Tibial nerve (tissue), 4 donors: ENCODE results near the gene LSP1. TPM values are rescaled to one million over a fixed set of nuclear protein-coding genes. Genes with fewer than 3 reads are reported as not detected.

Experiments
- DNase-seq, 2 donors: peaks; one replicate each; pipeline ENCODE4 v3.0.0-alpha.2; 2019; ENCODE audit warnings: low spot score in 2 of 2
- H3K27ac ChIP-seq, 4 donors: fragments of 200-600 bp; sonication (generic) in 3 of 4; one replicate each; pipeline ENCODE4 v1.5.1; 2017 to 2019; ENCODE audit warnings: mild to moderate bottlenecking in 1 of 4
- H3K27me3 ChIP-seq, 2 donors: fragments of 200-600 bp; sonication (generic) in 1 of 2; one replicate each; pipeline versions ENCODE4 v1.5.1 to v1.6.0; 2017 to 2019
- H3K36me3 ChIP-seq, 3 donors: fragments of 200-600 bp; sonication (generic); one replicate each; pipeline ENCODE4 v1.5.1; 2018 to 2019
- H3K4me1 ChIP-seq, 4 donors: fragments of 200-600 bp; sonication (generic) in 3 of 4; one replicate each; pipeline ENCODE4 v1.5.1; 2017 to 2019
- H3K4me3 ChIP-seq, 4 donors: fragments of 200-600 bp; sonication (generic) in 3 of 4; one replicate each; pipeline ENCODE4 v1.5.1; 2017 to 2019; ENCODE audit warnings: mild to moderate bottlenecking in 1 of 4, moderate library complexity in 1 of 4
- H3K9me3 ChIP-seq, 4 donors: fragments of 200-600 bp; sonication (generic) in 3 of 4; one replicate each; pipeline ENCODE4 v1.5.1; 2017 to 2019
- CTCF ChIP-seq, 5 experiments: fragments of 200-600 bp in 3 of 5; fragments of 450-650 bp in 2 of 5; sonication (generic) in 3 of 5; IDR thresholded peaks; one replicate each; pipeline ENCODE4 v1.5.1; 2016 to 2019; ENCODE audit warnings: antibody characterized with exemption in 5 of 5, mild to moderate bottlenecking in 3 of 5, moderate library complexity in 2 of 5
- EP300 ChIP-seq, 2 donors: sonication (generic); formaldehyde crosslinking; IDR thresholded peaks; one replicate each; pipeline ENCODE4 v1.6.1; 2017; ENCODE audit warnings: antibody characterized with exemption in 2 of 2, mild to moderate bottlenecking in 1 of 2
- POLR2A ChIP-seq, 2 donors: fragments of 450-650 bp; IDR thresholded peaks; one replicate each; pipeline ENCODE4 v1.6.1; 2017; ENCODE audit warnings: antibody characterized with exemption in 2 of 2, mild to moderate bottlenecking in 2 of 2, moderate library complexity in 2 of 2
- WGBS, 2 donors: methylation state at CpG; one replicate each; pipeline ENCODE4 v1.1.5; 2018; 5-methylcytosine and 5-hydroxymethylcytosine counted together
- total RNA-seq, 4 donors: library from RNA; depleted of rRNA; stranded (reverse); fragments of >200 nt; gene quantifications; one replicate each; pipeline ENCODE4 v1.1.0, GENCODE V29; 2016

The LSP1 gene
- total RNA-seq, 4 donors from 2014 or later = 36.9 to 69.0 (median 50.2) TPM

DNA sequence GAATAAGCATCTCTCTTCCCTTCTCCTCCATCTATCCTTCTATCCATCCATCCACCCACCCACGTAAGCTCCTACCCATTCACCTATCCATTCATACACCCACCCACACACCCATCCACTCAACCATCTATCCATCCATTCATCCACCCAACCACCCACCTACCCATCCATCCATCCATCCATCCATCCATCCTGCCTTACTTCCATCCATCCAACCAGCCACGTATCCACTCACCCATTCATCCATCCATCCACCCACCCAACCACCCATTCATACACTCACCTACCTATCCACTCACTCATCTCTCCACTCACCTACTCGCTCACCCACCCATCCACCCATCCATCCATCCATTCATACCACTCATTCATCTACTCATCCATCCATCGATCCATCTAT, 79.8 kb downstream of the LSP1 start:
- WGBS, 2 donors = 95 to 97% methylated on average over 4 of the region's 4 CpGs
- H3K9me3 ChIP-seq = no peaks in the 10 kb centered on the region
- H3K27ac ChIP-seq = peak overlapping the region in 1 of 4 donors; percentile 68
- no peak for TF ChIP-seq EP300 (IDR thresholded peaks at IDR 0.05)
- no peak for TF ChIP-seq POLR2A (IDR thresholded peaks at IDR 0.05)
- no peak for TF ChIP-seq CTCF (IDR thresholded peaks at IDR 0.05)
- H3K4me1 ChIP-seq = peaks cover 0 to 36% (median 2%) of the 10 kb centered on the region in 4 donors
- no peak for DNase-seq
- H3K27me3 ChIP-seq = no peaks in the 10 kb centered on the region
- H3K4me3 ChIP-seq = no peak overlapping the region
- H3K36me3 ChIP-seq = no peaks in the 10 kb centered on the region

- no peaks in the 10 kb centered on the region for H3K27me3 ChIP-seq
- TF ChIP-seq EP300 (IDR thresholded peaks at IDR 0.05) (no peak), CTCF (IDR thresholded peaks at IDR 0.05) (no peak), POLR2A (IDR thresholded peaks at IDR 0.05) (no peak)
- no peaks in the 10 kb centered on the region for H3K36me3 ChIP-seq
- H3K9me3 ChIP-seq = no peaks in the 10 kb centered on the region
- H3K4me3 ChIP-seq = no peak overlapping the region
- no peak overlapping the region for H3K27ac ChIP-seq
- DNase-seq = no peak
- 73 to 81% methylated on average over 18 of the region's 18 CpGs for WGBS, 2 donors
- peaks cover 0 to 32% (median 0%) of the 10 kb centered on the region in 4 donors for H3K4me1 ChIP-seq
These were observed 80.8 kb downstream of the LSP1 start for GRCh38 chr11:1933416-1934334.

DNA sequence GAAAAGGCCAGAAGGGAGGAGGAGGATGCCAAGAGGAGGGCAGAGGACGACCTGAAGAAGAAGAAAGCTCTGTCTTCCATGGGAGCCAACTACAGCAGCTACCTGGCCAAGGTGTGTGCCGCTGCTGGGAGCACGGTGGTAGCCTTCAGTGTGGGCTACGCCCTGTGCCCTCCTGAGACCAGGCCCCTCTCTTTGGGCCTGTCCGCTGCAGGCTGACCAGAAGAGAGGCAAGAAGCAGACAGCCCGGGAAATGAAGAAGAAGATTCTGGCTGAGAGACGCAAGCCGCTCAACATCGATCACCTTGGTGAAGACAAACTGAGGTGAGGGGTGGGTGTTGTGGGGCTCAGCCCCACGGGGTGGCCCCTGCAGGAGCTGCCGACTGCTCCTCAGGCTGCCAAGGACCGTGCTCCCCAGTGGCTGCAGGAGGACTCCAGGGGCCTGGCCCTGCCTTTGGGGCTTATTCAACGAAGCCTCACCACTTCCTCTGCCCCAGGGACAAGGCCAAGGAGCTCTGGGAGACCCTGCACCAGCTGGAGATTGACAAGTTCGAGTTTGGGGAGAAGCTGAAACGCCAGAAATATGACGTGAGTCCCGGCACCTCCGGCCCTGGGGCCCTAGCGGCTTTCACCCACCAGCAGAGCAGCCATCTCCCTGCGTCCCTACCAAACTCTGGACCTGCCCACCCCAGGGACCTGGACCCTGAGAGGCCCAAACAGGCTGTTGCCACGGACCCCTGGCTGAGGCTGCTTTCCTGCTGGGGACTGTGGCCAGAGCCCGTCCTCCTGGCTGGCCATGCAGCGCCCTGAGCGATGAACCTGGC, 81.7 kb downstream of the LSP1 start:
- no peaks in the 10 kb centered on the region for H3K36me3 ChIP-seq
- peaks cover 0 to 37% (median 0%) of the 10 kb centered on the region in 4 donors for H3K4me1 ChIP-seq
- no peak overlapping the region for H3K27ac ChIP-seq
- no peaks in the 10 kb centered on the region for H3K9me3 ChIP-seq
- whole genome bisulfite sequencing, 2 donors = 77 to 79% methylated on average over 18 to 21 of the region's 24 CpGs
- H3K27me3 ChIP-seq = no peaks in the 10 kb centered on the region
- no peak overlapping the region for H3K4me3 ChIP-seq
- DNase-seq = no peak
- TF ChIP-seq CTCF (IDR thresholded peaks at IDR 0.05) (no peak), POLR2A (IDR thresholded peaks at IDR 0.05) (no peak), EP300 (IDR thresholded peaks at IDR 0.05) (no peak)

DNA sequence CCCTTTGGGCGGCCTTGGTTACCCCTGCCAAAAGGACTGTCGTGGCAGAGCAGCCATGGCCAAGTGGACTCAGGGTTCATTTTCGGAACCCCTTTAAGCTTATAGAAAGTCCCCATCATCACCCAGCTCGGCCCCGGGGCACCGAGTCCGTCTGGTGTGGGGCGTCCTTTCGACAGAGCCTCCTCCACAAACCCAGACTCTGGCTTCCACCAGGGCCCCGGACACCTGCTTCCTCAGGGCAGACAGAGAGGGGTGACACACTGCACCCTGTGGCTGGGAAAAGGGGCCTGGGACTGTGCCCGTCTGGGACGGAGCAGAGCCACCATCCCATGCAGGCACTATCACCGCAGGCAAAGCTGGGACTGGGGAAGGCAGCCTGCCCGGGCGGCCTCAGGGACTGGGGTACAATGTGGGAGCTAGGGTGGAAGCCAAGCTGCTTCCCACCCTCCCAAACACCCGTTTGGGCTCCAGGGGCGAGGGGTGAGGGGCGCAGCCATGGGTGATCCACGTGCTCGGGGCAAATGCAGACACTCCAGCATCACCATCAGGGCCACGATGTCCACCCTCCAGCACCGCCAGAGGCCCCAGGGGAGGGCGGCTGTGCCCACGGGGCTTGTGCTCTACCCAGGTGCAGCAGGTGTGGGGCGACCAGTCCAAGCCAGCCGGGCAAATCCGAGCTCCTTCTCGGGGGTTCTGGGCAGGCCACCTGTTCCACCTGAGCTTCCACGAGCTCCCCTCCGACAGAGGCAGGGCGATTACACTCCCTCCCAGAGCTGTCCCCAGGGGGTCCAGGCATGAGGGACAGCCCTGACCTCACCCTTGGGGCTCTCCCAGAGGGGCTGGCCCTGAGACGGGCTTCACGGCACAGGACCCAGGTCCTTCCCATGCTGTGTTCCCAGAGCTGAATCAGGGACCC, 82.5 kb downstream of the LSP1 start:
- Histone ChIP-seq H3K9me3 (no peaks in the 10 kb centered on the region), H3K4me1 (peaks cover 0 to 29% (median 0%) of the 10 kb centered on the region in 4 donors), H3K27me3 (no peaks in the 10 kb centered on the region), H3K27ac (no peak overlapping the region), H3K4me3 (no peak overlapping the region), H3K36me3 (no peaks in the 10 kb centered on the region)
- WGBS, 2 donors = 86 to 89% methylated on average over 24 to 31 of the region's 33 CpGs
- TF ChIP-seq EP300 (IDR thresholded peaks at IDR 0.05) (no peak), CTCF (IDR thresholded peaks at IDR 0.05) (no peak), POLR2A (IDR thresholded peaks at IDR 0.05) (no peak)
- no peak for DNase-seq
